Measurements from ENCODE around the gene CIROP.

CIROP gene

GRCh38 chr14:23085458-23085857 is 19.3 kb downstream of the CIROP start:
- H3K4me2 ChIP-seq (ENCODE audit: low read length), result no peak overlapping the region
- no peaks in the 10 kb centered on the region for H3K9me2 ChIP-seq (replicated peaks; ENCODE audit: control insufficient read depth, low read length)
- H3F3A ChIP-seq (ENCODE audit: control insufficient read depth, insufficient read depth), result 0 out of 2 replicates have a peak, but pooled peaks cover 3% of the 10 kb centered on the region
- H3K27me3 ChIP-seq (ENCODE audit: control insufficient read depth, low read length), result no peaks in the 10 kb centered on the region
- no peak overlapping the region for H3K4me3 ChIP-seq (ENCODE audit: low read length)
- no peaks in the 10 kb centered on the region for H3K9me3 ChIP-seq (ENCODE audit: control insufficient read depth, insufficient read depth, low read length)
- H4K20me1 ChIP-seq (ENCODE audit: control insufficient read depth, insufficient read depth, low read depth, low read length), result no peaks in the 10 kb centered on the region
- no peaks in the 10 kb centered on the region for H3K4me1 ChIP-seq (ENCODE audit: control insufficient read depth, low read length)
- peaks cover 9% of the 10 kb centered on the region; the same call in 1 of the 2 replicates for H3K79me2 ChIP-seq (ENCODE audit: control insufficient read depth, low read length)
- H3K27ac ChIP-seq (ENCODE audit: low read depth, low read length), result no peak overlapping the region
- H3K36me3 ChIP-seq (ENCODE audit: control insufficient read depth, low read length), result peaks cover 96% of the 10 kb centered on the region
- no peak for TF ChIP-seq EZH2phosphoT487 (IDR thresholded peaks at IDR 0.05; ENCODE audit: borderline replicate concordance, low read length)
- no peak for TF ChIP-seq CTCF (IDR thresholded peaks at IDR 0.05; ENCODE audit: low read depth, low read length, poor library complexity, severe bottlenecking)

GRCh38 chr14:23080474-23080873 is 24.3 kb downstream of the CIROP start:
- Histone ChIP-seq H3K27ac (ENCODE audit: low read depth, low read length) (no peak overlapping the region), H3K4me1 (ENCODE audit: control insufficient read depth, low read length) (no peaks in the 10 kb centered on the region), H3K9me3 (ENCODE audit: control insufficient read depth, insufficient read depth, low read length) (no peaks in the 10 kb centered on the region), H3K79me2 (ENCODE audit: control insufficient read depth, low read length) (0 out of 2 replicates have a peak, but pooled peaks cover 3% of the 10 kb centered on the region), H4K20me1 (ENCODE audit: control insufficient read depth, insufficient read depth, low read depth, low read length) (no peaks in the 10 kb centered on the region), H3K9me2 (replicated peaks; ENCODE audit: control insufficient read depth, low read length) (no peaks in the 10 kb centered on the region), H3K36me3 (ENCODE audit: control insufficient read depth, low read length) (peaks cover 97% of the 10 kb centered on the region), H3K4me2 (ENCODE audit: low read length) (no peak overlapping the region), H3F3A (ENCODE audit: control insufficient read depth, insufficient read depth) (peaks cover 20% of the 10 kb centered on the region), H3K4me3 (ENCODE audit: low read length) (no peak overlapping the region), H3K27me3 (ENCODE audit: control insufficient read depth, low read length) (no peaks in the 10 kb centered on the region)
- no peak for TF ChIP-seq EZH2phosphoT487 (IDR thresholded peaks at IDR 0.05; ENCODE audit: borderline replicate concordance, low read length)

- no peak overlapping the region for H3K27ac ChIP-seq (ENCODE audit: low read depth, low read length)
- no peaks in the 10 kb centered on the region for H3K4me1 ChIP-seq (ENCODE audit: control insufficient read depth, low read length)
- no peak for TF ChIP-seq CTCF (IDR thresholded peaks at IDR 0.05; ENCODE audit: low read depth, low read length, poor library complexity, severe bottlenecking)
- no peak for TF ChIP-seq EZH2phosphoT487 (IDR thresholded peaks at IDR 0.05; ENCODE audit: borderline replicate concordance, low read length)
- H3K4me3 ChIP-seq (ENCODE audit: low read length), result no peak overlapping the region
- no peak overlapping the region for H3K4me2 ChIP-seq (ENCODE audit: low read length)
- no peaks in the 10 kb centered on the region for H4K20me1 ChIP-seq (ENCODE audit: control insufficient read depth, insufficient read depth, low read depth, low read length)
- H3K9me2 ChIP-seq (replicated peaks; ENCODE audit: control insufficient read depth, low read length), result no peaks in the 10 kb centered on the region
- peaks cover 20% of the 10 kb centered on the region for H3F3A ChIP-seq (ENCODE audit: control insufficient read depth, insufficient read depth)
- H3K79me2 ChIP-seq (ENCODE audit: control insufficient read depth, low read length), result 0 out of 2 replicates have a peak, but pooled peaks cover 3% of the 10 kb centered on the region
- peaks cover 97% of the 10 kb centered on the region for H3K36me3 ChIP-seq (ENCODE audit: control insufficient read depth, low read length)
- no peaks in the 10 kb centered on the region for H3K27me3 ChIP-seq (ENCODE audit: control insufficient read depth, low read length)
- no peaks in the 10 kb centered on the region for H3K9me3 ChIP-seq (ENCODE audit: control insufficient read depth, insufficient read depth, low read length)
Observed at GRCh38 chr14:23079716-23080115, 25.1 kb downstream of the CIROP start.

GRCh38 chr14:23078692-23079116 is 26.1 kb downstream of the CIROP start:
- TF ChIP-seq CTCF (IDR thresholded peaks at IDR 0.05; ENCODE audit: low read depth, low read length, poor library complexity, severe bottlenecking), result no peak
- no peak for TF ChIP-seq EZH2phosphoT487 (IDR thresholded peaks at IDR 0.05; ENCODE audit: borderline replicate concordance, low read length)
- peaks cover 20% of the 10 kb centered on the region for H3F3A ChIP-seq (ENCODE audit: control insufficient read depth, insufficient read depth)
- no peak overlapping the region for H3K4me2 ChIP-seq (ENCODE audit: low read length)
- no peaks in the 10 kb centered on the region for H3K4me1 ChIP-seq (ENCODE audit: control insufficient read depth, low read length)
- H3K27me3 ChIP-seq (ENCODE audit: control insufficient read depth, low read length), result no peaks in the 10 kb centered on the region
- no peaks in the 10 kb centered on the region for H4K20me1 ChIP-seq (ENCODE audit: control insufficient read depth, insufficient read depth, low read depth, low read length)
- no peak overlapping the region for H3K4me3 ChIP-seq (ENCODE audit: low read length)
- no peaks in the 10 kb centered on the region for H3K9me3 ChIP-seq (ENCODE audit: control insufficient read depth, insufficient read depth, low read length)
- H3K27ac ChIP-seq (ENCODE audit: low read depth, low read length), result no peak overlapping the region
- 0 out of 2 replicates have a peak, but pooled peaks cover 3% of the 10 kb centered on the region for H3K79me2 ChIP-seq (ENCODE audit: control insufficient read depth, low read length)
- H3K9me2 ChIP-seq (replicated peaks; ENCODE audit: control insufficient read depth, low read length), result no peaks in the 10 kb centered on the region
- peaks cover 96% of the 10 kb centered on the region for H3K36me3 ChIP-seq (ENCODE audit: control insufficient read depth, low read length)
